ENCODE measurements around the gene GNGT2.
A peak's percentile ranks its signal among the peaks of the same experiment; 100 is the strongest.
"Not testable (repeated sequence)": the region's sequence is repeated elsewhere in the genome, so short reads cannot be mapped to it uniquely, and the experiment has no call there.

The GNGT2 gene

DNA sequence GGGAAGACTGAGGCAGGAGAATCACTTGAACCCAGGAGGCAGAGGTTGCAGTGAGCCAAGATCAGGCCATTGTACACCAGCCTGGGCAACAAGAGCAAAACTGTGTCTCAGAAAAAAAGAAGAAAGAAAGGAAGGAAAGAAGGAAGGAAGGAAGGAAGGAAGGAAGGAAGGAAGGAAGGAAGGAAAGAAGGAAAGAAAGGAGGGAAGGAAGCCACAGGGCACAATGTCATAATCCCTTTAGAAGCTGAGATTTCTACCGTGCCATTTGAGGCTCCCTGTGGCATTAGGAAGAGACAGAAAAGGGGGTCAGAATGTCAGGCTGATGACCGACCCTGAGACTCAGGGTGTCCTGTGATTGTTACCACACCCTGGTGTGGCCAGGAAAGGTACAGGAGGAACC, 6.6 kb downstream of the GNGT2 start:
- no peak for DNase-seq (ENCODE audit: low spot score)

- DNase-seq (ENCODE audit: low spot score), result no peak
These were observed 8.9 kb downstream of the GNGT2 start for GRCh38 chr17:49201481-49201927.

GRCh38 chr17:49200423-49201083, 9.8 kb downstream of the GNGT2 start:
- DNase-seq (ENCODE audit: low spot score), result no peak

DNA sequence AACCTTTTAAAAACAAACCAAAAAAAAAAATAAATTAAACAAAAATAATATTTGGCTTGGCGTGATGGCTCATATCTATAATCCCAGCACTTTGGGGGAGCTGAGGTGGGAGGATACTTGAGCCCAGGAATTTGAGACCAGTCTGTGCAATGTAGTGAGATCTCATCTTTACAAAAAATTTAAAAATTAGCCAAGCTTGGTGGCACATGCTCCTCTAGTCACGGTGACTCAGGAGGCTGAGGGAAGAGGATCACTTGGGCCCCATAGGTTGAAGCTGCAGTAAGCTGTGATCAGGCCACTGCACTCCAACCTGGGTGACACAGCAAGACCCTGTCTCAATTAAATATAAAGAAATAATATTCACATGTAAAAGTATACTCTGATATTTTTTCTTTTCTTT, 12.2 kb downstream of the GNGT2 start:
- no peak for DNase-seq (ENCODE audit: low spot score)

- DNase-seq (ENCODE audit: low spot score), result no peak
These were observed 12.9 kb downstream of the GNGT2 start for GRCh38 chr17:49197346-49197998.

GRCh38 chr17:49196520-49196919, 13.9 kb downstream of the GNGT2 start:
- no peak for DNase-seq (ENCODE audit: low spot score)

DNA sequence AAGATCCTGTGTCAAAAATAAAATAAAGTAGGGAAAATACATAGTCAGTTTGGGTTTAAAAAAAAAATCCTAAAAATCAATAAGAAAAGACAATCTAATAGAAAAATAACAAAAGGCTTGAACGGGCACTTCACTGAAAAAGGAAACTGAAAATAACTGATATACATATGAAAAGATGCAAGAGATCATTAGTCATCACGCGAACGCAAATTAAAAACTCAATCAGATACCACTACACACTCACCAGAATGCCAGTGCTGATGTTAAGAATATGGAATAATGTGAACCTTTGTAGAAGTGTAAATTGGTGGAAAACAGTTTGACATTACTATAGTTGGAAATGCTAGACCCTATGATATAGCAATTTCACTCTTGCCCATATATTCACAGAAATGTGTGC, 14.6 kb downstream of the GNGT2 start:
- DNase-seq (ENCODE audit: low spot score), result no peak

- no peak for DNase-seq (ENCODE audit: low spot score)
These were observed 16.1 kb downstream of the GNGT2 start for GRCh38 chr17:49194297-49194607.

- DNase-seq (ENCODE audit: low spot score), result peak; percentile 45
These were observed 16.7 kb downstream of the GNGT2 start for GRCh38 chr17:49193513-49194296.

GRCh38 chr17:49191917-49192741, 18.2 kb downstream of the GNGT2 start:
- DNase-seq (ENCODE audit: low spot score), result peak; percentile 53

DNA sequence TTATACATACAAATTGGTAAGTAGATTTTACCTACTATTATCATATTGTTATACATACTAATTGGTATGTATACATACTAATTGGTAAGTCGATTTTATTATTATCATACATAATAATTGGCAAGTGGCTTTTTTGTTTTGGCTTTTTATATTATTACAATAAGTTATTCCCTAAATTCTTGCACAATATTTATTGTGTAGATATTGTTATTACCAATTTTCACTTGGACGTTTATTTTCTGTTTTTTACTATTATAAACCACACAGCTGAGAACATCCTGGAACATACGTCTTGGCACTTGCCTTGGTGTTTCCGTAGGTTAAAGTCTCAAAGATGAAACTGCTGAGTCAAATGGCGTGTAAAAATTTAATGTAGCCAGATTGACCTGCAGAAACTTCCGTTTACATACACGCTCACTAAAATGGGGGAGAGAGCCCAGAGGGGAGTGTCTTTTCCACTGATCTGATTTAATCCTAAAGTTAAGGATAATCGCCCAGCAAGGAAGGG, 18.9 kb downstream of the GNGT2 start:
- DNase-seq (ENCODE audit: low spot score), result no peak

GRCh38 chr17:49190932-49191331, 19.4 kb downstream of the GNGT2 start:
- DNase-seq (ENCODE audit: low spot score), result no peak

DNA sequence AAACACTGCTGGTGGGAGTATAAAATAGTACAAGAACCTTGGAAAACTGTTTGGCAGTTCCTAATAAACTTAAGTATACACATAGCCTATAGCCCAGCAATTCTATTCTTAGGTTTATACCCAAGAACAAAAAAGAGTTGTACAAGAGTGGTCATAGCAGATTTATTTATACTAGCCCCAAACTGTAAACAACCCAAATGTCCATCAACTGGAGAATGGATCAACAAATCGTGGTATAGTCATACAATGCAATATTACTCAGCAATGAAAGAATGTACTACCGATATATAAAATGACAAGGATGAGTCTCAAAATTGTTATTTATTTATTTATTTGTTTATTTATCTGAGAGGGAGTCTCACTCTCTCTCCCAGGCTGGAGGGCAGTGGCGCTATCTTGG, 23.1 kb downstream of the GNGT2 start:
- DNase-seq (ENCODE audit: low spot score), result no peak

- not testable (repeated sequence) for DNase-seq (ENCODE audit: low spot score)
These were observed 25.0 kb downstream of the GNGT2 start for GRCh38 chr17:49185381-49185780.

- not testable (repeated sequence) for DNase-seq (ENCODE audit: low spot score)
These were observed 25.9 kb downstream of the GNGT2 start for GRCh38 chr17:49184522-49184921.

DNA sequence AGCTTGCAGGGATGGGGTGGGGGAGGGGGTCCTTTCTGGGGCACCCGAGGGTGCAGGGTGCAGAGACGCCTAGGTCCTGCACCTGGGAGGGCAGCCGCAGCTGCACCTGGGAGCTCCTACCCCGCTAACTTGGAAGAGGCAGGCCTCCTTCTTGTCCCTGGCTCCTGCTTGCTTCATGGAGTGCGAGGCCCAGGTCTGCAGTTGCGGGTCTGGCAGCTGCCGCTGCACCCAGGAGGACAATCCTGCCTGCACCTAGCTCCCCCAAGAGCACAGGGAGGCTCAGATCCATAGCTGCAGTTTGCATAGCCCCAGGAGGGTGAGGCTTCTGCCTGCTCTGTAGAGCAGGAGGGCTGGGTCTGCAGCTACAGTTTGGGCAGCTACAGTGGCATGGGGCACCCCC, 26.6 kb downstream of the GNGT2 start:
- no peak for DNase-seq (ENCODE audit: low spot score)

- DNase-seq (ENCODE audit: low spot score), result no peak
These were observed 27.0 kb downstream of the GNGT2 start for GRCh38 chr17:49183341-49183740.

DNA sequence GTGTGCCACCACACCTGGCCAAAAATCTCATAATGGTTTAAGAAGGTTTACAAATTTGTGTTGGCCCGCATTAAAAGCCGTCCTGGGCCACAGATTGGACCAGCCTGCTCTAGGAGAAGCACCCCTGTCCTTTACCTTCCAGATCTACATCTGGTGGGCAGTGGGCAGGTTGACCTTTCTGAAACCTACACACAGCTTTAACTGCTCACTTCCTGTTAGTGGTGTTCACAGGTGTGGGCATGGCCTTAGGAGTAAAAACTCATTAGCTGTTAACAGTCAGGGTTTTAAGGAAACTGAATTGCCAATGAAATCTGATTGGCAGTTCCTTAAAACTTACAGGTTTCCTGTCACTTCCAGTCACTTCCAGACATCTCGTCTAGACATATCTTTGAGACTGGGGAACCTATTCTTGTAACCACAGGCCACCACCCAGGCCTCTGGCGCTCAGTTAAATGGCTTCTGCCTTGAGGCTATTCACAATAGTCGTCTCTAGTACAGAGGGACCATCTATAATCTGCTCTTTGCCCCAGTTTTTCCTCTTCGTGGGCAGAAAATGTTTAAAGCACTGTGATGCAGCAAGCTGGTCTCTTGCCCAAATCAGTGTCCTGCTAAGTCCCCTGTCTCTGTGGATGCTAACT, 29.3 kb downstream of the GNGT2 start:
- DNase-seq (ENCODE audit: low spot score), result no peak

DNA sequence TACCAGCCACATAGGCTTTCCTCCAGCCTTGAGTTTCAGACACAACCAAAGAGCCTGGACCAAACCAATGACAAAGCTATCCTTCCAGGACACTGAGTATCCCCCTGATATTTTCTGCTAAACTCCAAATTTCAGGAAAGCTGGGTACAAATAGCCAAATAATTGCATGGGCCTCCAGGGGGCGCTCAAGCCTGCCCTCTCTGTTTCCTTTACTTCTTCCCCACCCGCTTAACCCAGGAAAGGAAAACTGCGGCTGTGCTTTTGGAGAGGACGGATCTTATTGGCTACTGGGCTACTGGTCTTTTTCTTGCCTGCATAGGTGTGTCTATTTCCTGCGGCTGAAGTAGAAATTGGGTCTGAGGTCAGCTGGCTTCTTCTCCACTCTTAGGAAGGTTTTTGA, 30.1 kb downstream of the GNGT2 start:
- DNase-seq (ENCODE audit: low spot score), result peak; percentile 70

DNA sequence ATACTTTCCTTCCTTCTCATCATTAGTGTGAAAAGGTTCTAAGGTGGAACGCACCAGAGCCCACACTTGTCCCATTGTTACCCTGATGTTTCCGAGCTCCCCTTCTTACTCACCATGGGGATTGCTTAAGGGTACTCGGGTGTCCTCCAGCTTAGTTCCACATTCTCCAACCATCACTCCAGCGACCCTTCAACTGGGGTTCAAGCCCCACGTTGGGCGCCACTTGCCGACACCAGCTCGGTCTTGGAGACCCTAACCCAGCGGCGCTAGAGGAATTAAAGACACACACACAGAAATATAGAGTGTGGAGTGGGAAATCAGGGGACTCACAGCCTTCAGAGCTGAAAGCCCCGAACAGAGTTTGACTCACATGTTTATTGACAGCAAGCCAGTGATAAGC, 34.4 kb downstream of the GNGT2 start:
- DNase-seq (ENCODE audit: low spot score), result not testable (repeated sequence)

DNA sequence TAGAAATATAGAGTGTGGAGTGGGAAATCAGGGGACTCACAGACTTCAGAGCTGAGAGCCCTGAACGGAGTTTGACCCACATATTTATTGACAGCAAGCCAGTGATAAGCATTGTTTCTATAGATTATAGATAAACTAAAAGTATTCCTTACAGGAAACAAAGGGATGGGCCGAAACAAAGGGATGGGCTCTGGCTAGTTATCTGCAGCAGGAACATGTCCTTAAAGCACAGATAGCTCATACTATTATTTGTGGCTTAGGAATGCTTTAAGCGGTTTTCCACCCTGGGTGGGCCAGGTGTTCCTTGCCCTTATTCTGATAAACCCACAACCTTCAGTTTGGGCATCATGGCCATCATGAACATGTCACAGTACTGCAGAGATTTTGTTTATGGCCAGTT, 39.7 kb downstream of the GNGT2 start:
- DNase-seq (ENCODE audit: low spot score), result not testable (repeated sequence)

DNA sequence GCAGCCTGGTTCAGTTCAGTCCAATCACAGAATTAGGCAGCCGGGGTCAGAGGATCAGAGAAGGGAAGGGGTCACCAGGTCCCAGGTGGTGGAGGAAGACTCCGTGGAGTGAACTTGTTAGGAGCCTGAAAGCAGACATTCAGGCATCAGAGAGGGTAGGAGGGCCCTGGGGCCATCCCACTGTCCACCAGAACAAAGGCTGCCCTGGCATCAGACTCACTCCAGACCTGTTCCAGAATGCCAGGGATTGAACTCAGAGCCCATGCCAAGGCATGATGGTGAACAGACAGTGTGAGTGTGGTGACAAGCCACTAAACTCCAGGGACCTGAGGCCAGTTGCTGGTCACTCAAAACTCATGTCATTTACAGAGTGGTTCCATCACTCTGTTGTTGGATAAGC, 40.2 kb downstream of the GNGT2 start:
- DNase-seq (ENCODE audit: low spot score), result no peak
